DOHH2 (cell line): ENCODE data around the gene CNTNAP5.

Source experiments
- EZH2phosphoT487 ChIP-seq: fragments of 200-600 bp; sonication (generic); IDR thresholded peaks from 2 replicates; pipeline ENCODE4 v1.6.1; 2017; ENCODE audit warnings: borderline replicate concordance, mild to moderate bottlenecking, antibody characterized with exemption, low read length, moderate library complexity, mixed read lengths
- TF ChIP-seq, protein P1 (sequence below): fragments of 200-600 bp; sonication (generic); IDR thresholded peaks from one replicate; pipeline ENCODE4 v1.5.1; 2014; ENCODE audit warnings: antibody characterized with exemption, mild to moderate bottlenecking, low read depth, low read length; ENCODE audit not compliant: poor library complexity, severe bottlenecking

- TF ChIP-seq, protein P1, sequence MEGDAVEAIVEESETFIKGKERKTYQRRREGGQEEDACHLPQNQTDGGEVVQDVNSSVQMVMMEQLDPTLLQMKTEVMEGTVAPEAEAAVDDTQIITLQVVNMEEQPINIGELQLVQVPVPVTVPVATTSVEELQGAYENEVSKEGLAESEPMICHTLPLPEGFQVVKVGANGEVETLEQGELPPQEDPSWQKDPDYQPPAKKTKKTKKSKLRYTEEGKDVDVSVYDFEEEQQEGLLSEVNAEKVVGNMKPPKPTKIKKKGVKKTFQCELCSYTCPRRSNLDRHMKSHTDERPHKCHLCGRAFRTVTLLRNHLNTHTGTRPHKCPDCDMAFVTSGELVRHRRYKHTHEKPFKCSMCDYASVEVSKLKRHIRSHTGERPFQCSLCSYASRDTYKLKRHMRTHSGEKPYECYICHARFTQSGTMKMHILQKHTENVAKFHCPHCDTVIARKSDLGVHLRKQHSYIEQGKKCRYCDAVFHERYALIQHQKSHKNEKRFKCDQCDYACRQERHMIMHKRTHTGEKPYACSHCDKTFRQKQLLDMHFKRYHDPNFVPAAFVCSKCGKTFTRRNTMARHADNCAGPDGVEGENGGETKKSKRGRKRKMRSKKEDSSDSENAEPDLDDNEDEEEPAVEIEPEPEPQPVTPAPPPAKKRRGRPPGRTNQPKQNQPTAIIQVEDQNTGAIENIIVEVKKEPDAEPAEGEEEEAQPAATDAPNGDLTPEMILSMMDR, result no peak
- no peak for TF ChIP-seq EZH2phosphoT487
These were observed 863.3 kb downstream of the CNTNAP5 start for GRCh38 chr2:124888431-124888830.
